ENCODE measurements around the gene RUFY3. TPM values are rescaled to one million over a fixed set of nuclear protein-coding genes. Genes with fewer than 3 reads are reported as not detected.

Gene RUFY3
- polyA plus RNA-seq, 3 donors: 11.1 to 37.3 (median 12.5) TPM

GRCh38 chr4:70801265-70801809, 79.6 kb downstream of the RUFY3 start:
- DNase-seq: no peak
- Histone ChIP-seq H2AFZ (ENCODE audit: insufficient read depth, low read depth, low read length, poor library complexity, severe bottlenecking) (no peak overlapping the region), H3K27me3 (ENCODE audit: control insufficient read depth in 2 of 2, insufficient read depth in 2 of 2, low read length in 2 of 2) (no peaks in the 10 kb centered on the region), H3K9ac (ENCODE audit: insufficient read depth, low read length, poor library complexity, severe bottlenecking) (no peak overlapping the region), H4K20me1 (ENCODE audit: insufficient read depth, low read length) (no peaks in the 10 kb centered on the region), H3K27ac (ENCODE audit: low read depth in 1 of 2, low read length in 2 of 2) (no peak overlapping the region), H3K4me2 (replicated peaks; ENCODE audit: extremely low read depth, low read length, poor library complexity, severe bottlenecking) (no peak overlapping the region), H3K9me3 (replicated peaks in 1 of 2; ENCODE audit: control insufficient read depth in 1 of 2, insufficient read depth in 1 of 2, low read length in 2 of 2) (no peaks in the 10 kb centered on the region), H3K36me3 (replicated peaks in 1 of 2; ENCODE audit: control insufficient read depth in 1 of 2, insufficient read depth in 2 of 2, low read length in 2 of 2) (peaks cover 2 to 36% of the 10 kb centered on the region in 2 donors), H3K79me2 (ENCODE audit: insufficient read depth, low read length) (no peaks in the 10 kb centered on the region), H3K4me1 (ENCODE audit: control insufficient read depth in 1 of 2, insufficient read depth in 2 of 2, low read length in 2 of 2) (no peaks in the 10 kb centered on the region), H3K4me3 (replicated peaks in 1 of 3; ENCODE audit: low read depth in 2 of 3, low read length in 3 of 3) (no peak overlapping the region)
- TF ChIP-seq, protein P1, sequence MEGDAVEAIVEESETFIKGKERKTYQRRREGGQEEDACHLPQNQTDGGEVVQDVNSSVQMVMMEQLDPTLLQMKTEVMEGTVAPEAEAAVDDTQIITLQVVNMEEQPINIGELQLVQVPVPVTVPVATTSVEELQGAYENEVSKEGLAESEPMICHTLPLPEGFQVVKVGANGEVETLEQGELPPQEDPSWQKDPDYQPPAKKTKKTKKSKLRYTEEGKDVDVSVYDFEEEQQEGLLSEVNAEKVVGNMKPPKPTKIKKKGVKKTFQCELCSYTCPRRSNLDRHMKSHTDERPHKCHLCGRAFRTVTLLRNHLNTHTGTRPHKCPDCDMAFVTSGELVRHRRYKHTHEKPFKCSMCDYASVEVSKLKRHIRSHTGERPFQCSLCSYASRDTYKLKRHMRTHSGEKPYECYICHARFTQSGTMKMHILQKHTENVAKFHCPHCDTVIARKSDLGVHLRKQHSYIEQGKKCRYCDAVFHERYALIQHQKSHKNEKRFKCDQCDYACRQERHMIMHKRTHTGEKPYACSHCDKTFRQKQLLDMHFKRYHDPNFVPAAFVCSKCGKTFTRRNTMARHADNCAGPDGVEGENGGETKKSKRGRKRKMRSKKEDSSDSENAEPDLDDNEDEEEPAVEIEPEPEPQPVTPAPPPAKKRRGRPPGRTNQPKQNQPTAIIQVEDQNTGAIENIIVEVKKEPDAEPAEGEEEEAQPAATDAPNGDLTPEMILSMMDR (IDR thresholded peaks at IDR 0.05): no peak
- H3K27me3 Mint-ChIP-seq (ENCODE audit: low read depth in 3 of 3): peaks cover 0 to 1% (median 1%) of the 10 kb centered on the region in 3 donors
- H3K36me3 Mint-ChIP-seq: peaks cover 25 to 30% of the 10 kb centered on the region in 2 donors
- WGBS (ENCODE audit: insufficient coverage): 100% methylated on average over 1 of the region's 1 CpG
- H3K27ac Mint-ChIP-seq: peak overlapping the region in 1 of 7 donors; percentile 63
- no peaks in the 10 kb centered on the region for H3K4me1 Mint-ChIP-seq
- intact Hi-C loops (cut with micrococcal nuclease): no loop called here
- H3K4me3 Mint-ChIP-seq: no peak overlapping the region
- no peaks in the 10 kb centered on the region for H3K9me3 Mint-ChIP-seq

DNA sequence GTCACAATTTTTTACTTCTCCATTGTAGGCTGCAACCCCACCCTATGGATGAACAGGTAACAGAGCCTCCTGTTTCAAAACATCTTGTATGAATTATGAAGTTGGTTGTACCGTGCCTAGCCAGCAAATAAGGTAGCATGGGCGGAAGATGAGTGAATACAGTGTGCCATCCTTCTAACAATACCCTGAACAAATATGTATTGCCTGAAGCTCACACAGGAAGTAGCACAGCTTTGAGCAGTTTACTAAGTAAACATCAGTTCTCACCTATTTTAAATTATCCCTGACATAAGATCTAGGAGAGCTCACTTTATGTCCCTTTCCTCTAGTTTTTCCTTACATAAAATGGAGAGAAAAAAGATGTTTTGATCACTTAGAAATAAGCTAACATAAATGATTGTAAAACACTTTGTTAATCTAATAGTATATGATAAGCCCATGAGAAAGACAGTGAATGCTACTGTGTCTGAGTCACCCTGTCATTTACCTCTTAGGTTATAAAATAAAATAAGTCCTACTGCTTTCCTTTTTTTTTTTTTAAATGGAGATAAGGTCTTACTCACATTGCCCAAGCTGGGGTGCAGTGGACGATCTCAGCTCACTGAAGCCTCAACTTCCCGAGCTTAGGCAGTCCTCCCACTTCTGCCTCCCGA, 81.3 kb downstream of the RUFY3 start:
- 94% methylated on average over 3 of the region's 5 CpGs for WGBS (ENCODE audit: insufficient coverage)
- no peak overlapping the region for H3K9ac ChIP-seq (ENCODE audit: insufficient read depth, low read length, poor library complexity, severe bottlenecking)
- H3K36me3 Mint-ChIP-seq: peaks cover 16 to 25% of the 10 kb centered on the region in 2 donors
- H3K27ac ChIP-seq (ENCODE audit: low read depth in 1 of 2, low read length in 2 of 2): no peak overlapping the region
- no peak overlapping the region for H2AFZ ChIP-seq (ENCODE audit: insufficient read depth, low read depth, low read length, poor library complexity, severe bottlenecking)
- H3K4me1 Mint-ChIP-seq: peaks cover 2% of the 10 kb centered on the region
- intact Hi-C loops (cut with micrococcal nuclease): no loop called here
- no peaks in the 10 kb centered on the region for H3K27me3 ChIP-seq (ENCODE audit: control insufficient read depth in 2 of 2, insufficient read depth in 2 of 2, low read length in 2 of 2)
- peaks cover 2 to 5% of the 10 kb centered on the region in 2 donors for H3K4me1 ChIP-seq (ENCODE audit: control insufficient read depth in 1 of 2, insufficient read depth in 2 of 2, low read length in 2 of 2)
- H3K4me3 ChIP-seq (replicated peaks in 1 of 3; ENCODE audit: low read depth in 2 of 3, low read length in 3 of 3): no peak overlapping the region
- DNase-seq: no peak
- H3K4me2 ChIP-seq (replicated peaks; ENCODE audit: extremely low read depth, low read length, poor library complexity, severe bottlenecking): no peak overlapping the region
- no peak overlapping the region for H3K4me3 Mint-ChIP-seq
- no peaks in the 10 kb centered on the region for H3K9me3 Mint-ChIP-seq
- TF ChIP-seq, protein P1 (IDR thresholded peaks at IDR 0.05): no peak
- no peaks in the 10 kb centered on the region for H3K9me3 ChIP-seq (replicated peaks in 1 of 2; ENCODE audit: control insufficient read depth in 1 of 2, insufficient read depth in 1 of 2, low read length in 2 of 2)
- peaks cover 2 to 22% of the 10 kb centered on the region in 2 donors for H3K36me3 ChIP-seq (replicated peaks in 1 of 2; ENCODE audit: control insufficient read depth in 1 of 2, insufficient read depth in 2 of 2, low read length in 2 of 2)
- H3K79me2 ChIP-seq (ENCODE audit: insufficient read depth, low read length): no peaks in the 10 kb centered on the region
- no peak overlapping the region for H3K27ac Mint-ChIP-seq
- peaks cover 0 to 1% (median 1%) of the 10 kb centered on the region in 3 donors for H3K27me3 Mint-ChIP-seq (ENCODE audit: low read depth in 3 of 3)
- no peaks in the 10 kb centered on the region for H4K20me1 ChIP-seq (ENCODE audit: insufficient read depth, low read length)

Measured in CD14-positive monocyte (primary cell).